SK-N-MC (cell line): ENCODE measurements around the gene TDRD15.

Experiments
- DNase-seq: peaks from one replicate; pipeline ENCODE4 v3.0.0-alpha.2; 2011; ENCODE audit warnings: low read depth, low spot score
- H3K27ac ChIP-seq: fragments of 200-600 bp; sonication (generic); 2 replicates; pipeline ENCODE4 v1.5.1; 2016; ENCODE audit warnings: mixed run types
- H3K36me3 ChIP-seq: fragments of 200-600 bp; sonication (generic); 2 replicates; pipeline ENCODE4 v1.6.1; 2017; ENCODE audit warnings: antibody characterized with exemption, low read length, mixed read lengths; ENCODE audit not compliant: insufficient read depth
- H3K4me3 ChIP-seq: fragments of 200-600 bp; sonication (generic); 2 replicates; pipeline ENCODE4 v1.5.1; 2016
- H3K9ac ChIP-seq: fragments of 200-600 bp; sonication (generic); 2 replicates; pipeline ENCODE4 v1.8.0; 2017; ENCODE audit warnings: mixed run types, mixed read lengths; ENCODE audit not compliant: insufficient read length
- H3K9me3 ChIP-seq: fragments of 200-600 bp; sonication (generic); 2 replicates; pipeline ENCODE4 v1.6.1; 2017; ENCODE audit warnings: low read depth, mild to moderate bottlenecking, antibody characterized with exemption, low read length, moderate library complexity, mixed read lengths
- EZH2 ChIP-seq: fragments of 200-600 bp; sonication (generic); IDR thresholded peaks from one replicate; pipeline ENCODE4 v1.6.1; 2017; ENCODE audit warnings: antibody characterized with exemption
- FOXP2 ChIP-seq: optimal IDR thresholded peaks from 2 replicates; pipeline ENCODE3; 2011; ENCODE audit warnings: mild to moderate bottlenecking, moderate library complexity; ENCODE audit not compliant: insufficient read depth; ENCODE audit errors: extremely low read length, control extremely low read depth
- POLR2AphosphoS5 ChIP-seq: IDR thresholded peaks from 2 replicates; pipeline ENCODE4 v1.6.1; 2012; ENCODE audit warnings: mild to moderate bottlenecking, low read depth, low read length, borderline replicate concordance

Gene TDRD15

DNA sequence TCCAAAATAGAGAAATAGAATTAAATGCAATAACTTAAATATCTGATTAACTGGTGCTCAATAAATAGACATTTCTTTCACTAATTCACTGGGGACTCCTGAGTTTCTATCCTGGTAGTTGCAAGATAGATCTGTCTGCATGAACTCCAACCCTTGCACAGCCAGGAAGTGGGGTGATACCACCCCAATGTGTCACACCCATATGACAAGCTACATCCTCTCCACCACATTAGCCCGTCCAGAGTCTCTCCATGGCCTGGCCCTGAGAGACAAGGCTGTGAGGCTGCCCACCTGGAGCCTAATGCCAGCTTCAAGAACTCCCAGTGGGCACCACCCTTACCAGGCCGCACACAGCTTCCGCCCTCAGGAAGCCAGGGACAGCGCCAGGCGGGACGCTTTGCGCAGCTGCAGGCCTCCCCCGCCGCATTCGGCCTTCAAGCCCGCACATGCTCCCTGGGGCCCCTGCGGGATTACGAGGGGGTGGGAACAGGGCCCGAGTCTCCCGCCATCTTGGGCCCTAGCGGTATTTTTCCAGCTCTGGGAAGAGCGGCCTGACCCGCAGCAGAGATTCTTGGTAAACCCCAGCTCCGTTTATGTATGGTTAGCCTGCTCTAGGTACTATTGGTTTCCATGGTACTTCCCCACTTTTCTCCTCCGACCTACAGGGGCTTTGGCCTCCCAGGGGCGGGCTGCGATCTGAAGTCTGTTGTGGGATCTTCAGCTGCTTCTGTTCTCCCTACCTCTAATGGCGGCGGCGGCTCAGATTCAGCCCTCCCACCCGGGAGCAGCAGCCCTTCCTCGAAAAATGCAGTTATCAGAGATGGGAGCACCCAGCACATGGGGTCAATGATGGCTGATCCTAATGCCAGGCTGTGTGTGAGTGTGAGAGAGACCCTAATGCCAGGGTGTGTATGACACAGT, at the start of gene TDRD15:
Gene TDRD15 (plus strand): TSS at position 496 of the 921 bp plus-strand sequence. CDS start 13,500 bp downstream, outside the sequence.
- DNase-seq, result no peak
- Histone ChIP-seq H3K4me3 (no peak within 1 kb of the TSS), H3K9ac (no peak within 1 kb of the TSS), H3K27ac (no peak within 1 kb of the TSS), H3K9me3 (no peaks in the 10 kb centered on the region), H3K36me3 (no peaks in the 10 kb centered on the region)
- TF ChIP-seq EZH2 (no peak), FOXP2 (no peak), POLR2AphosphoS5 (no peak)

DNA sequence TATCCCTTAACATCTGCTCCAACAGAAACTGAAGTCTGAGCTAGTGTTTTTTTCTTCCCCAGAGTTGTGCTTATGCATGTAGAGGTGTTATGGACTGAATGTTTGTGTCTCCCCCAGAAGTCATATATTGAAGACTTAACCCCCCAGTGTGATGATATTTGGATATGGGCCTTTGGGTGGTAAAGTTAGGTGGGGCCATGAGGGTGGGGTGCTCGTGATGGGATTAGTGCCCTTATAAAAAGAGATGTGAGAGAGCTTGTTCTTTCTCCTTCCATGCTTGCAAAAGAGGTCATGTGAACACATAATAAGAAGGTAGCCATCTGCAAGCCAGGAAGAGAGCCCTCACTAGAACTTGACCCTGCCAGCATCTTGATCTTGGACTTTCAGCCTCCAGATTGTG, 45.5 kb upstream of the TDRD15 start:
- DNase-seq, result no peak
- H3K27ac ChIP-seq, result no peak overlapping the region
- H3K9me3 ChIP-seq, result no peaks in the 10 kb centered on the region
- TF ChIP-seq POLR2AphosphoS5 (no peak), FOXP2 (no peak), EZH2 (no peak)
- H3K36me3 ChIP-seq, result no peaks in the 10 kb centered on the region
- H3K9ac ChIP-seq, result no peak overlapping the region
- H3K4me3 ChIP-seq, result no peak overlapping the region

GRCh38 chr2:21083482-21083881, 40.3 kb upstream of the TDRD15 start:
- Histone ChIP-seq H3K36me3 (no peaks in the 10 kb centered on the region), H3K27ac (no peak overlapping the region), H3K4me3 (no peak overlapping the region), H3K9ac (no peak overlapping the region), H3K9me3 (no peaks in the 10 kb centered on the region)
- DNase-seq, result no peak
- TF ChIP-seq POLR2AphosphoS5 (no peak), EZH2 (no peak), FOXP2 (no peak)

DNA sequence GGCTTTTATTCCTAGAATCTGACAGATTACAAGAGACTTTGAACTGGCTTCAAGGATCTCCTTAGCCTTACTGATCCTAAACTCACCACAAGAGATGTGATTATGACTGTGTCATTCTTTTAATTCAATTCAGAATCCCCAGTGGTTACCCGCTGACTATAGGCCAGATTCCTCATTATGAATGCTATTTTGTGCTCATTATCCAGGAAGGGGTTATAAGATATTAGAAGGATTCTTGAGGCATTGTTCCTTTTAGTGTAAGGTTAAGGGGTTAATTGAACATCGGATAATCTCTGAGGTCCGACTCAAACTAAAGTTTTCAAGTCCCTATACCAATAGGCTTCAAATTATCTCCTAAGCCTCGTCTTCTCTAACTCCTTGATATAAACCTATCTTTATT, 39.4 kb upstream of the TDRD15 start:
- H3K27ac ChIP-seq, result no peak overlapping the region
- no peaks in the 10 kb centered on the region for H3K9me3 ChIP-seq
- no peak overlapping the region for H3K9ac ChIP-seq
- H3K4me3 ChIP-seq, result no peak overlapping the region
- H3K36me3 ChIP-seq, result no peaks in the 10 kb centered on the region
- DNase-seq, result no peak
- no peak for TF ChIP-seq POLR2AphosphoS5
- no peak for TF ChIP-seq EZH2
- no peak for TF ChIP-seq FOXP2

DNA sequence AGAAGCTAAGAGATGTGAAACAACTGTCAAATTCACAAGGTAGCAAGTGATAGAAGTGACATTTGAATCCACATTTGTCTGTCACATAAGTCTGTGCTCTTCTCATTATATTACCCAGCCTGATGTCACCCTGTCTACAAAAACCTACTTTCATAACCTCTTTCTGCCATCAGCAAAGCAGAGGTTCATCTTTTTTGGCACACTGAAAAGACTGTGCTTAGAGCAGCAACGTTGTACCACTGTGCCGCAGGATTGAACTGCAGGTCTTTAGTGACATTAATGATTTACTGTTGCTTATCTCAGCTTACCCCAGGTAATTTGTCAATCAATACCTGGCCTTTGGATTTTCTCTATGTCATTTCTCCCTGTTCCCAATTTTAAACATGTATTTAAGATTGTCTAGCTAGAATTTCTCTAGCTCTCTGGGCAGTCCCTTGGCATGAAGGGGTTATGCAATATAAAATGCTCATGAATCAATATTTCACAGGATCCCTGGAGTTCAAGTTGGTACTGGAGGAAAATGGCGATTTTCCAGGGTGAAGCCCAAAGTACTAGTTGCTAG, 31.4 kb upstream of the TDRD15 start:
- H3K9ac ChIP-seq, result no peak overlapping the region
- TF ChIP-seq FOXP2, result no peak
- TF ChIP-seq POLR2AphosphoS5, result no peak
- no peak for TF ChIP-seq EZH2

DNA sequence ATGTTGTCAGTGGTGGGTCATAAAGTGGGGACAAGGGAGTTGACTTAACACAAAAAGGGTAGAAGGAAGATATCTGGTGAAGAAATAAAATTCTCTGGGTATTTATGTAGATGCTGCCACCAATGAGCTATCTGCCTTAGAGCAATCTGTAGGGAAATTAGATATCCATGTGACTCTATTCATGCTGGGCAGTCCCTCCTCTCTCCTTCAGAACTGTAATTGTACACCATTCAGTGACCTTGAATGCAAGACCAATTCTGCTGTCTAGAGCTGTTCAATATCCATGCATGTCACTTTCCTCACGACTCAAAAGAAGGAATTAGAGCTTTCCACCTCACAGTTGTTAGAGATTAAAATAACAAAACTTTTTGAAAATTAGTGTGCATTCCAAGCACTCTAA, 28.6 kb upstream of the TDRD15 start:
- Histone ChIP-seq H3K36me3 (no peaks in the 10 kb centered on the region), H3K9ac (no peak overlapping the region), H3K9me3 (no peaks in the 10 kb centered on the region), H3K4me3 (no peak overlapping the region), H3K27ac (no peak overlapping the region)
- no peak for DNase-seq
- TF ChIP-seq POLR2AphosphoS5, result no peak
- TF ChIP-seq FOXP2, result no peak
- no peak for TF ChIP-seq EZH2

More for the DNA sequence above, 31.4 kb upstream of the TDRD15 start:
- DNase-seq, result no peak
- Histone ChIP-seq H3K4me3 (no peak overlapping the region), H3K27ac (no peak overlapping the region), H3K9me3 (no peaks in the 10 kb centered on the region), H3K36me3 (no peaks in the 10 kb centered on the region)

GRCh38 chr2:21095714-21096113, 28.1 kb upstream of the TDRD15 start:
- no peaks in the 10 kb centered on the region for H3K9me3 ChIP-seq
- H3K9ac ChIP-seq, result no peak overlapping the region
- H3K4me3 ChIP-seq, result no peak overlapping the region
- no peak overlapping the region for H3K27ac ChIP-seq
- no peaks in the 10 kb centered on the region for H3K36me3 ChIP-seq
- TF ChIP-seq FOXP2, result no peak
- DNase-seq, result no peak

- Histone ChIP-seq H3K36me3 (no peaks in the 10 kb centered on the region), H3K4me3 (no peak overlapping the region), H3K9me3 (no peaks in the 10 kb centered on the region), H3K9ac (no peak overlapping the region), H3K27ac (no peak overlapping the region)
- no peak for TF ChIP-seq FOXP2
- no peak for TF ChIP-seq POLR2AphosphoS5
- TF ChIP-seq EZH2, result no peak
- no peak for DNase-seq
Observed at GRCh38 chr2:21096458-21096857, 27.3 kb upstream of the TDRD15 start.

GRCh38 chr2:21097331-21097730, 26.4 kb upstream of the TDRD15 start:
- no peak overlapping the region for H3K27ac ChIP-seq
- no peak for DNase-seq
- H3K9ac ChIP-seq, result no peak overlapping the region
- H3K36me3 ChIP-seq, result no peaks in the 10 kb centered on the region
- TF ChIP-seq EZH2 (no peak), FOXP2 (no peak), POLR2AphosphoS5 (no peak)
- H3K4me3 ChIP-seq, result no peak overlapping the region
- no peaks in the 10 kb centered on the region for H3K9me3 ChIP-seq
